GM18861 (cell line): ENCODE data around the gene PRDM8.
"Not testable (repeated sequence)": the region's sequence is repeated elsewhere in the genome, so short reads cannot be mapped to it uniquely, and the experiment has no call there.

Experiments
- ATAC-seq: cut with Tn5 transposase; IDR thresholded peaks from one replicate; pipeline ENCODE4 v1.9.1; 2021; ENCODE audit not compliant: unreplicated experiment

PRDM8 gene

GRCh38 chr4:80196922-80197573, at the start of gene PRDM8:
Gene PRDM8 (plus strand): TSS chr4:80197503. CDS start chr4:80200081, 2,578 bp downstream.
- no peak for ATAC-seq

DNA sequence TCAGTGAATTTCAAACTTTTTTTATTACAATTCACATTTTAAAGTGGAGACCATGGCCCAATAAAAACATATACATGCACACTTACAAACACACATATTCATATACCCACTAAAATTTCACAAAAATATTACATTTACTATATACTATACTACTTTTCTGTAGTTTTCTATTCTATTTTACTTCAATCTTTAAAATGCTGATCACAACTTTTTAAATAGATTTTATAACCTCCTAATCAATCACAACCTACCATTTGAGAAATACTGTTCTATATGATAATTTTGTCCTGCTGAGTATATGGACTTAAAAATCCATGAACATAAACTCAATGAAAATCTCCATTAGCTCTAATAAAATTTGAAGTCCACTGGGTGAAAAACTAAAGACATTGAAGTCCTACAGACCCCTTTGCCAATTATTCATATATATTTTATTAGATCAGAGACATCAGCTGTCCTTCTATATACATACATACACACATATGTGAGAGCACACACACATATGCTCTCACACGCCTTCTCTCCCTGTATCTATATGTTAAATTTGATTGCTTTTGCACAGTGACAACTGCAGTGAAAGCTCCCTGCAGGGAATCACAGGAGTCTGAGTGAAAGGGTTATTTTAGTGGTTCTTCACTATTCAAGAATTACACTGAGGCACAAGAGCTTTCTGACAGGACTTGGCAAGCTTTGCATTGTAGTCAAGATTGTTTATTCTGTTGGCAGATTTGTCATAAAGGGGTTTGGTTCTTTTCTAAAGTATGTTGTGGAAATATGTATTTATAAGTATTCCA, 46.7 kb upstream of the PRDM8 start:
- ATAC-seq, result no peak

DNA sequence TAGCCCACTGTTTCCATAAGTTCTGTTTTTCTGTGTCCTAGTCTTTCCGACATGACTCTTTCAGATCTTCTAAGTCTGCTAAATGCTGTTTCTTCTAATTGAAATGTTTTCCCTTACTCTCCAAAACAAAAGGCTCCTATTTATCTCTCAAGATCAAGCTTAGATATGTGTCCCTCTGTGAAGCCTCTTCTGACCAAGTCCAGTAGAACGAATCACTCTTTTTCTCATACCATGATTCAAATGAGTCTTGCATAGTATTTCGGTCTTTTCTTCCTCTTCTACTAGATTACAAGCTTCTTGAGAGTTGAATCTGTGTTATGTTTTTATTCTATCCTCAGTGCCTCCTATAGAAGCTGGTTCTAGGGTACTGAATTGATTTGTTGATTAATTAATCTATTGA, 45.3 kb upstream of the PRDM8 start:
- no peak for ATAC-seq

DNA sequence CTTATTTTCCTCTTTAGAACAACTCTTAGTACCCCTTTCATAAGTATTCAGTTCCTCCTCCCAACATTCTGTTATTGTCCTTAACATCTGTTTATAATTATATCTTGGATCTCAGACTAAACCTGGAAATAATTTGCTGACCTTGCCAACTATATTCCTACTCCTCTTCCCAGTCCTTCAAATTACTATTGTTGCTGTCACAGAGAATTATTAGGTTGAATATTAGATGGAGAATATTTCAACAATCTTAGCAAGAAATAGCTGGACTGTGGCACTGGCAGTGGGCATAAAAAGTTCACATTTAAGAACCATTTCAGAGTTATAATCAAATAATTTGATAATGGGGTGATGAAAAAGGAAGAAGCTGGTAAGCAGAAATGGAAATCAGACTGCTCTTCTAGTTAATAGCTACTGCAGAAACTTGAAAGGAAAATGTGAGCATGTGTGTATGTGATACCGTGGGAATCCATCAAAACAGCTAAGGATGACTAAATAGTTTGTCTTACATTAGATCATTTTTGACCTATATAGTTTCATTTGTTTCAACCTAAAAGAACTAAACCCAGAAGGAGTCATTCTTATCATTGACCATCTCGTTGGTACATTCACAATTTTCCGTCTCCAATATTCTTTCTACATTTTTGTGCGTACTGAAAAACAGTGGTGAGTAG, 43.3 kb upstream of the PRDM8 start:
- ATAC-seq, result no peak

- ATAC-seq, result no peak
Observed at GRCh38 chr4:80154545-80154933, 42.8 kb upstream of the PRDM8 start.

GRCh38 chr4:80155316-80155982, 41.9 kb upstream of the PRDM8 start:
- ATAC-seq, result no peak

GRCh38 chr4:80156410-80156809, 40.9 kb upstream of the PRDM8 start:
- no peak for ATAC-seq

GRCh38 chr4:80161413-80162058, 35.8 kb upstream of the PRDM8 start:
- ATAC-seq, result no peak

DNA sequence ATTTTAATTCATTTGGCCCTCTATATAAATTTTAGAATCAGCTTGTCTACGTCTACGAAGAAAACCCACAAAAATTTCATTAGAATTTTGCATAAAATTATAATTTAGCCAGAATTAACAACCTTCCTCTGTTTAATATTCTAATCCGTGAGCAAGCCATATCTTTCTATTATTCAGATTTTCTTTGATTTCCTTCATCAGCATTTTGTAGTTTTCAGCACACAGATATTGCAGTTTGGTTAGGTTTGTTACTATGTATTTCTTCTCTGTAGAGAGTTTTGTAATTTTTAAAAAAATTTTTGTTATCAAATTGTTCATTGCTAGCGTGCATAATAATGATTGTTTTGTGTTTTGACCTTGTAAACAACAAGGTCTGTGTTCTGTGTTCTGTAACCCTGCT, 34.9 kb upstream of the PRDM8 start:
- no peak for ATAC-seq

DNA sequence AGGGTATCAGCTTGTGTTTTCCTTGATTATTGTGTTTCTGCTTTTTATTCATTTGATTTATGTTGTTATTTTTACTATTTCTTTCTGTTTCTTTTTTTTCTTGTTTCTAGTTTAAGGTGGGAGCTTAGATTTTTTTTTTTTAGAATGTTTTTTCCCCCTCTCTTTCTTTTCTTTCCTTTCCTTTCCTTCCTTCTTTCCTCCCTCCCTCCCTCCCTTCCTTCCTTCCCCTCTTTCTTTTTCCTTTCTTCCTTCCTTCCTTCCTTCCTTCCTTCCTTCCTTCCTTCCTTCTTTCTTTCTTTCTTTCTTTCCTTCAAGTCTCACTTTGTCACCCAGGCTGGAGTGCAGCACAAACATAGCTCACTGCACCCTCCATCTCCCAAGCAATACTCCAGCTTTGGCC, 31.4 kb upstream of the PRDM8 start:
- ATAC-seq, result no peak

GRCh38 chr4:80171251-80171650, 26.1 kb upstream of the PRDM8 start:
- ATAC-seq, result no peak

DNA sequence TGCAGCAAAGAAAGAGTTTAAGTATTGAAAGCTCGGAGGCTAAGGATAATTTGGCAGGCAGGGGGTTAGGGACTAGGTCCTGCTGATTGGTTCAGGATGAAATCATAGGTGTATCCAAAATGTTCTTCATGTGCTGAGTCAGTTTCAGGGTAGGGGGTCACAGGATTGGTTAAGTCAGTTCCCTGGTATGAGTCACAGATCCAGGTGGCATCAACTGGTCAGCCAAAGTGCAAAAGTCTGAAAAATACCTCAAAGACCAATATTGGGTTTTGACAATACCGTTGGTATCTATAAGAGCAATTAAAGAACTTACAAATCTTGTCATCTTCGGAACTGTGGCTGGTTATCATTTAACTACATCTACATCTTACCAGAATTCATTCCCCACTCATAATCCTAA, 25.6 kb upstream of the PRDM8 start:
- ATAC-seq, result no peak

GRCh38 chr4:80172203-80172602, 25.1 kb upstream of the PRDM8 start:
- ATAC-seq, result no peak

DNA sequence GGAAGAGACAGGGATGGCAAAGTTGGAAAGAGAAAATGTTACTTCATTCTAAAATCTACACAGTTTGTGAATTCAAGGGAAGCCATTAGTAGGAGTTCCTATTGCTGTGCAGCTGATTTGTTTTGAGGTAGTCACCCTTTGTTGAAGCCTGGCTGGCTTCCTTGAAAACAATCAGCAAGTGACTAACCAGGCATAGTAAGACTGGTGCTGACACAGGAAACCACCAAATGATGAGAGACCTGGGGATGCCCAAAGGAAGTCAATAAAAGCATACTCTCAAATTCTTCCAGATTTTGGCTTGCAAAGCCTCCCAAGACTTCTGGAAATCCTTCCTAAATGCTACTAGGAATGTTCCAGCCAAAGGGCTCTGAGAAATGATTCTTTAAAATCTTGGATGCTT, 23.9 kb upstream of the PRDM8 start:
- peak; percentile 98 for ATAC-seq

GRCh38 chr4:80173841-80174240, 23.5 kb upstream of the PRDM8 start:
- ATAC-seq, result no peak

GRCh38 chr4:80177793-80178192, 19.5 kb upstream of the PRDM8 start:
- not testable (repeated sequence) for ATAC-seq

- no peak for ATAC-seq
Observed at GRCh38 chr4:80178964-80179363, 18.3 kb upstream of the PRDM8 start.

DNA sequence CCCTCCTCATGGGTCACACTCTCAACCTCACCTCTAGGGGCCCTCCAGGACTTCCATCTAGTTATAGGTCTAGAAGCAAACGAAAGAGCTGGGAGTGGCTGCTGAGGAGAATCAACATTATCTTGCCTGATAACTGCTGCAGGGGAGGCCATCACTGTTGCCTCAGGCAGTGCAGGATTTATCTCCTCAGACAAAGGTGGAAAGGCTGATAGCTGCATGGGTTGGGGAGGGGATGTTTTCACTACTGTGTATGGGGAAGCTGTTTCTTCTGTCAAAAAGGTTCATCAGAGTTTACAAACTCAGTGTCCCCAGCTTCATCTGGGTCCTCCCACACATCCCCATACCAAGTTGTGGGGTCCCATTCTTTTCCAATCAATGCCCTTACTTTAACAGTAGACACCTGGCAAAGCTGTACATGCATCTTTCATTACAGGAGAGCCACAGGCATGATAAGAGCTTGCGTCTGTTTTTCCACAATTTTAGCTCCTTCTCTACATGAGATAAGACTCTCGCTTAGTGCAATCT, 17.6 kb upstream of the PRDM8 start:
- ATAC-seq, result no peak

DNA sequence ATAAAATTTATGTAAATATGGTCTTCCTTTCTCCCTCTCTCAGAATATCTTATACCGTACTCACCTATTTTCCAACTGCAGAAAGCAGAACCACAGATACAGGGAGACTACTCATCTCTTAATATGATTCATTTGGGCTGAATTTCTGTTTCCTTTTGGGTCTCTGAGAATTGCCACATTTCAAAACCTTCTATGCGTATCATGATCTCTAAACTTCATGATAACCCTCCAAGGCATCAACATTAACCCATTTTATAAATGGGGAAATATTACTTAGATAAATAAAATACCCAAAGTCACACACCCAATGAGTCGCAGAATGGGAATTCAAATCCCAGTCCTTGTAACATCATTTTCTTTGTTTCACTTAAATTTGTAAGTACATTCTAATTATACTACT, 16.6 kb upstream of the PRDM8 start:
- ATAC-seq, result no peak

DNA sequence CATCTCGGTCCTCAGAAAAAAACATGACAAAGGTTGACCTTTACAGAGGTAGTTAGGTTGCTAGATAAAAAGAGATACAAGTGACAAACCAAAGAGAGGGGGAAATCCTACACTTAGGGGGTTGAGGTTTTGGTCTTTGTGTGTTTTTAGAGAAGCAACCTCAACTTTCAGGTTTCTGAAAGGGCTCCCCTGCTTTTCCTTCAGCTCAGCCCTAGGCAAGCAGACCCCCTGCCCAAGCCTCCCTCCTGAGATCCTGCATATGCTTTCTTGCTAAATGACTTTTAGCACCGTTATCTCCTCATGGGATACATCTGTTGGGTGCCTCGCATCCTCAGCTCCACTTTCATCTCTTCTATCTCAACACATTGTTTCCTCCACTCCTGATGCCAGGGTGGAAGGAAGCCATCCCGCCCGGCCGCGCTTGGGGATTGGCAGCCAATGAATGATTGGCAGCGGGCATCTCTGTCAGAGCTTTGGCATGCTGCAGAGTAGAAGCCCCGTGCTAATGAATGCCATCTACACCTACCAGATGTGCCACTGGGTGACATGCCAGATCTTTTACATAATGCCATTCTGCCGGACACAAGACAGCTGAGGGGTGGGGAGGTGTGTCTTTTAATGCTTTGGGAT, 15.0 kb upstream of the PRDM8 start:
- ATAC-seq, result no peak
